Stomach (tissue), 9 donors: Measurements from ENCODE around the gene TSSK2. TPM values are rescaled to one million over a fixed set of nuclear protein-coding genes. Genes with fewer than 3 reads are reported as not detected.

ENCODE experiments used
- DNase-seq, 2 donors: peaks; one replicate each; pipeline versions ENCODE4 v3.0.0 to v3.0.0-alpha.2; 2013 to 2019
- H3K27ac ChIP-seq, 5 donors: fragments of 200-600 bp in 4 of 5; sonication (generic) in 4 of 5; one replicate each; pipeline ENCODE4 v1.5.1; 2013 to 2019; ENCODE audit warnings: mild to moderate bottlenecking in 1 of 5, moderate library complexity in 1 of 5
- H3K27me3 ChIP-seq, 3 donors: fragments of 200-600 bp; sonication (generic); one replicate each; pipeline ENCODE4 v1.5.1; 2017 to 2019; ENCODE audit warnings: mixed run types in 1 of 3
- H3K36me3 ChIP-seq, 4 donors: fragments of 200-600 bp; sonication (generic); 1 replicate in 3 of 4; 2 replicates in 1 of 4; pipeline ENCODE4 v1.5.1; 2016 to 2019
- H3K4me1 ChIP-seq, 4 donors: fragments of 200-600 bp; sonication (generic); one replicate each; pipeline ENCODE4 v1.5.1; 2016 to 2019
- H3K4me3 ChIP-seq, 4 donors: fragments of 200-600 bp; sonication (generic) in 3 of 4; one replicate each; pipeline ENCODE4 v1.5.1; 2016 to 2019; ENCODE audit warnings: mild to moderate bottlenecking in 1 of 4
- H3K9me3 ChIP-seq, 4 donors: fragments of 200-600 bp; sonication (generic); one replicate each; pipeline ENCODE4 v1.5.1; 2016 to 2019
- EP300 ChIP-seq: sonication (generic); formaldehyde crosslinking; IDR thresholded peaks from one replicate; pipeline ENCODE4 v1.6.1; 2017; ENCODE audit warnings: antibody characterized with exemption
- POLR2A ChIP-seq, 4 donors: fragments of 450-650 bp; IDR thresholded peaks; one replicate each; pipeline ENCODE4 v1.6.1; 2016; ENCODE audit warnings: antibody characterized with exemption in 4 of 4, control low read depth in 2 of 4, mild to moderate bottlenecking in 1 of 4, moderate library complexity in 1 of 4
- POLR2AphosphoS5 ChIP-seq, 3 donors: sonication (generic); formaldehyde crosslinking; IDR thresholded peaks; one replicate each; pipeline ENCODE4 v1.6.1; 2016; ENCODE audit warnings: antibody characterized with exemption in 3 of 3
- WGBS, 5 donors: extraction: QIAGEN DNeasy Blood & Tissue Kit in 3 of 5; methylation state at CpG; one replicate each; pipeline versions ENCODE4 v1.1.5 to v1.1.7; 2013 to 2018; 5-methylcytosine and 5-hydroxymethylcytosine counted together
- intact Hi-C: fragments of 100-400 bp; cut with DNase I; formaldehyde crosslinking; loops from one replicate; pipeline ENCODE4 v1.15.1; 2023; ENCODE audit warnings: low total_unique reads
- polyA plus RNA-seq, 3 donors: library from polyadenylated mRNA; stranded (reverse); fragments of 200-250 nt; gene quantifications; one replicate each; pipeline ENCODE4 v1.2.3, GENCODE V29; 2013
- total RNA-seq, 5 donors: library from RNA; depleted of rRNA; stranded (reverse); fragments of >200 nt; gene quantifications; one replicate each; pipeline versions ENCODE4 v1.1.0 to v1.2.3, GENCODE V29; 2014 to 2016
- TF ChIP-seq, protein P1 (sequence below), 7 experiments: fragments of 450-650 bp in 4 of 7; fragments of 200-600 bp in 3 of 7; sonication (generic) in 3 of 7; IDR thresholded peaks; one replicate each; pipeline ENCODE4 v1.5.1; 2016 to 2019; ENCODE audit warnings: antibody characterized with exemption in 7 of 7, control low read depth in 2 of 7, mild to moderate bottlenecking in 1 of 7
- donor health status: healthy with polysubstance abuse.
- donor health status: Bipolar disorder and iron deficiency.
- donor health status: healthy.

Gene TSSK2
- total and polyA plus RNA-seq, 8 donors, result 0.08 TPM; not detected in 7

- intact Hi-C loops, result no loop called here
- no peak for DNase-seq
- Histone ChIP-seq H3K27me3 (no peaks in the 10 kb centered on the region), H3K27ac (no peak overlapping the region), H3K9me3 (no peaks in the 10 kb centered on the region), H3K36me3 (peaks cover 0 to 6% (median 0%) of the 10 kb centered on the region in 4 donors), H3K4me1 (peaks cover 22 to 31% (median 28%) of the 10 kb centered on the region in 4 donors), H3K4me3 (no peak overlapping the region)
- TF ChIP-seq, protein P1, sequence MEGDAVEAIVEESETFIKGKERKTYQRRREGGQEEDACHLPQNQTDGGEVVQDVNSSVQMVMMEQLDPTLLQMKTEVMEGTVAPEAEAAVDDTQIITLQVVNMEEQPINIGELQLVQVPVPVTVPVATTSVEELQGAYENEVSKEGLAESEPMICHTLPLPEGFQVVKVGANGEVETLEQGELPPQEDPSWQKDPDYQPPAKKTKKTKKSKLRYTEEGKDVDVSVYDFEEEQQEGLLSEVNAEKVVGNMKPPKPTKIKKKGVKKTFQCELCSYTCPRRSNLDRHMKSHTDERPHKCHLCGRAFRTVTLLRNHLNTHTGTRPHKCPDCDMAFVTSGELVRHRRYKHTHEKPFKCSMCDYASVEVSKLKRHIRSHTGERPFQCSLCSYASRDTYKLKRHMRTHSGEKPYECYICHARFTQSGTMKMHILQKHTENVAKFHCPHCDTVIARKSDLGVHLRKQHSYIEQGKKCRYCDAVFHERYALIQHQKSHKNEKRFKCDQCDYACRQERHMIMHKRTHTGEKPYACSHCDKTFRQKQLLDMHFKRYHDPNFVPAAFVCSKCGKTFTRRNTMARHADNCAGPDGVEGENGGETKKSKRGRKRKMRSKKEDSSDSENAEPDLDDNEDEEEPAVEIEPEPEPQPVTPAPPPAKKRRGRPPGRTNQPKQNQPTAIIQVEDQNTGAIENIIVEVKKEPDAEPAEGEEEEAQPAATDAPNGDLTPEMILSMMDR (IDR thresholded peaks at IDR 0.05), result no peak
- no peak for TF ChIP-seq POLR2AphosphoS5 (IDR thresholded peaks at IDR 0.05)
- TF ChIP-seq POLR2A (IDR thresholded peaks at IDR 0.05), result no peak
- TF ChIP-seq EP300, result no peak
- WGBS, 5 donors, result 63 to 97% (median 94%) methylated on average over 4 of the region's 4 CpGs
These were observed 6.7 kb upstream of the TSSK2 start for GRCh38 chr22:19124377-19124776.

DNA sequence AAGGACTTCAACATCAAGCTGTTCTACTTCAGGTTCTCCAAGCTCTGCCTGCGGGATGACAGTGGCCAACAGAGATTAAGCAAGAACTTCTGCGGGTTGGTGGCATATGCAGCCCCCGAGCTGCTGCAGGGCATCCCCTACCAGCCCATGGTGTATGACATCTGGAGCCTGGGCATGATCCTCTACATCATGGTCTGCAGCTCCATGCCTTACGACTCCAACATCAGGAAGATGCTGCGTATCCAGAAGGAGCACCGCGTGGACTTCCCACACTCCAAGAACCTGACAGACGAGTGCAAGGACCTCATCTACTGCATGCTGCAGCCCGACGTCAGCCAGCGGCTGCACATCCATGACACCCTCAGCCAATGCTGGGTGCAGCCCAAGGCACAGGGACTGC is 6.1 kb upstream of the TSSK2 start:
- peaks cover 0 to 3% (median 0%) of the 10 kb centered on the region in 4 donors for H3K36me3 ChIP-seq
- intact Hi-C loops, result no loop called here
- DNase-seq, result no peak
- no peak overlapping the region for H3K4me3 ChIP-seq
- 91 to 96% (median 93%) methylated on average over 10 to 11 of the region's 11 CpGs for WGBS, 5 donors
- no peak for TF ChIP-seq EP300
- TF ChIP-seq, protein P1 (IDR thresholded peaks at IDR 0.05), result no peak
- TF ChIP-seq POLR2A (IDR thresholded peaks at IDR 0.05), result no peak
- no peak for TF ChIP-seq POLR2AphosphoS5 (IDR thresholded peaks at IDR 0.05)
- H3K27me3 ChIP-seq, result no peaks in the 10 kb centered on the region
- H3K4me1 ChIP-seq, result peaks cover 16 to 24% (median 22%) of the 10 kb centered on the region in 4 donors
- no peaks in the 10 kb centered on the region for H3K9me3 ChIP-seq
- H3K27ac ChIP-seq, result no peak overlapping the region

DNA sequence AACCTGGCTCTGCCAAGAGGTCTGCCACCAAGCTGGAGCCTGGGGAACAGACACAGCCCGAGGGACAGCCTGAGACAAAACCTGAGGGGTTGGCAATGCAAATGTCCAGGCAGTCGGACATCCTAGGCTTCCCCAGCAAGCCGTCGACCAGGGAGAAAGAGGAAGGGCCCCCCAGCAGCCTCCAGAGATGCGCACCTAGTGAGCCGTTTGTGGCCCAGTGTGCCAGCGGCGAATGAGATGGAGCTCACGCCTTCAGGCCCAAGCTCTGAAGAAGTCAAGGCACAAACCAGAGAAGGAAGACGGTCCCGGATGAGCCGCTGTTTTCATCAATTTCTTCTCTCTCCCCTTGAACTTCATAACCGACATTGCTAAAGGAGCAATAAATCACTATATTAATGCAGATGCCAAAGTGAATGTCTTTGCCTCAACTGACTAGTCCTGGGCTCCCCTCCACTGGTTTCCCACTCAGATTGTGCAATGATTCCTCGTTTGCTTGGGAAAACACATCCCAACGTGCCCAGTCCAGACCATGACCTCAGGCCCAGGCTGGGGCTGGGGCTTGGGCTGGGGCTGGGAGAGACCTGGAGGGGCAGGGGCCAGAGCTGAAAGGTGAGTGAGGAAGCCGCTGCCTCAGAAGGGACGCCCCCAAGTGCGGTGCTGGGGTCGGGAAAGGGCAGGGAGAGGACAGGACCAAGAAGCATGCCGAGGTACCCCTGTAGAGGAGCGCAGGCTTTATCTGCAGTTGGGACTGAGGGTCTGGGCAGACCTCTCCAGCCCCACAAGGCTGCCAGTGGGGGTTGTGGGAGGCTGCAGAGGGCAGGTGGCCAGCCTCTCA is 5.4 kb upstream of the TSSK2 start:
- WGBS, 5 donors, result 78 to 86% (median 81%) methylated on average over 20 to 21 of the region's 21 CpGs
- no peak overlapping the region for H3K4me3 ChIP-seq
- H3K27me3 ChIP-seq, result no peaks in the 10 kb centered on the region
- no peak for DNase-seq
- H3K4me1 ChIP-seq, result peaks cover 9 to 17% (median 15%) of the 10 kb centered on the region in 4 donors
- no peaks in the 10 kb centered on the region for H3K9me3 ChIP-seq
- no peaks in the 10 kb centered on the region for H3K36me3 ChIP-seq
- intact Hi-C loops, result no loop called here
- H3K27ac ChIP-seq, result no peak overlapping the region
- TF ChIP-seq POLR2AphosphoS5 (IDR thresholded peaks at IDR 0.05) (no peak), EP300 (no peak), POLR2A (IDR thresholded peaks at IDR 0.05) (no peak)
- TF ChIP-seq, protein P1 (IDR thresholded peaks at IDR 0.05), result no peak

DNA sequence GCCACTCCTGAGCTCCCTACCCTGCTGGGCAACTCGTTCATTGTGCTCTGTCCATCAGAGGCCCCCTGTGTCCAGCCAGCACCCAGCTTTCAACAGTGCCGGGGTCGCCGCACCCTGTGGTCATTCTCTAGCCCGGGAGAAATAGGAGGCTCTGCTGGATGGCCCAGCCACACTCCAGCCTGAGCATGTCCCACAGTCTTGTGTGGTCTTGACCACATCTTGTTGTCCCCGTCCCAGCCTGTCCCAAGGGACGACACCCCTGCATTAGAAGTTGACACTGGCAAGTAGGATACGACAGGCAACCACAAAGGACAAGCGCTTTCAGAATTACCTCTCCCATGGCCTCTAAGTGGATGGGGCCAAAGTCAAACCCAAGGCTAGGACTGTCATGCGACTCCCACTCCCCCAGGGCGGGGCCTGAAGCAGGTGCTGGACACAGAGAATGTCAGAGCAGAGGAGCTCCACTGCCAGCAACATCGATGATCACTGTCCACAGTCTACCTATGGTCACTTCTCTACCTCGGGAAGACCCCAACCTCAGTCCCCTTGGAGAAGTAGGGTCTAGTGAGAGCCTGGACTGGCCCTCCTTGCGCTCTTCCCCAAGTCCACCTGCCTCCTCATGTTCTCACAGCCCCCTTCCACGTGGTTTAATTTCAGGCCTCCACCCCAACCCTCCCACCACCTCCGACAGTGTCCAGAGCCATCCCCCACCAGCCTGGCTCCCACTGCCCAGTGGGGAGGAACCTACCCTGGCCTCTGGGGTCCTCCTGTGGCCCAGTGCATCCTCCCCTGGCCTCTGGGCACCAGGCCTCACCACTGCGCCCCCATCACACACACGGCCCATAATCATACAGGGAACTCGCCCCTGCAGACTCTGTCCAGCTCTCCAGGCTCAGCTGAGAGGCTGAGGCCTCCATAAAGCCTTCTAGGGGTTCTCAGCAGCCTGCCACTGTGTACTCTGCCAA is 4.5 kb upstream of the TSSK2 start:
- 85 to 89% (median 88%) methylated on average over 9 to 19 of the region's 19 CpGs for WGBS, 5 donors
- intact Hi-C loops, result no loop called here
- Histone ChIP-seq H3K4me3 (no peak overlapping the region), H3K4me1 (peaks cover 5 to 9% (median 7%) of the 10 kb centered on the region in 4 donors), H3K9me3 (no peaks in the 10 kb centered on the region), H3K27ac (no peak overlapping the region), H3K27me3 (no peaks in the 10 kb centered on the region), H3K36me3 (peaks cover 0 to 9% (median 7%) of the 10 kb centered on the region in 4 donors)
- TF ChIP-seq POLR2A (IDR thresholded peaks at IDR 0.05), result no peak
- no peak for TF ChIP-seq POLR2AphosphoS5 (IDR thresholded peaks at IDR 0.05)
- no peak for TF ChIP-seq EP300
- TF ChIP-seq, protein P1 (IDR thresholded peaks at IDR 0.05), result no peak
- DNase-seq, result no peak
